Activated T-helper 1 cell treated with anti-CD3 and anti-CD28 coated beads, Interleukin-2, amount 50 U/mL, for 16 hours (primary cell): ENCODE results near the gene MIDN.
A peak's percentile ranks its signal among the peaks of the same experiment; 100 is the strongest.

Source experiments
- DNase-seq, 2 donors: peaks; one replicate each; pipeline ENCODE4 v3.0.0-alpha.2; 2020; ENCODE audit warnings: low read depth in 1 of 2, low spot score in 1 of 2

MIDN gene

GRCh38 chr19:1257475-1258162 is 9.2 kb downstream of the MIDN start:
- no peak for DNase-seq

- no peak for DNase-seq
These were observed 9.7 kb downstream of the MIDN start for GRCh38 chr19:1258163-1258492.

GRCh38 chr19:1258707-1259205 is 10.4 kb downstream of the MIDN start:
- no peak for DNase-seq

- DNase-seq: peak in 1 of 2 donors; percentile 46
These were observed 11.0 kb downstream of the MIDN start for GRCh38 chr19:1259206-1259875.

GRCh38 chr19:1259876-1260748 is 11.7 kb downstream of the MIDN start:
- DNase-seq: no peak

- DNase-seq: peak; percentile 91 to 98
These were observed 12.6 kb downstream of the MIDN start for GRCh38 chr19:1260749-1261537.

GRCh38 chr19:1261538-1261797 is 13.1 kb downstream of the MIDN start:
- DNase-seq: no peak

- no peak for DNase-seq
These were observed 13.6 kb downstream of the MIDN start for GRCh38 chr19:1261798-1262622.

- no peak for DNase-seq
These were observed 14.3 kb downstream of the MIDN start for GRCh38 chr19:1262623-1263123.

- no peak for DNase-seq
These were observed 14.8 kb downstream of the MIDN start for GRCh38 chr19:1263188-1263587.

GRCh38 chr19:1264801-1265614 is 16.6 kb downstream of the MIDN start:
- DNase-seq: no peak

GRCh38 chr19:1265615-1266128 is 17.3 kb downstream of the MIDN start:
- no peak for DNase-seq

- DNase-seq: peak; percentile 65 to 80
These were observed 17.9 kb downstream of the MIDN start for GRCh38 chr19:1266129-1266915.

GRCh38 chr19:1266916-1267476 is 18.6 kb downstream of the MIDN start:
- DNase-seq: peak; percentile 60 to 66

- DNase-seq: no peak
These were observed 19.3 kb downstream of the MIDN start for GRCh38 chr19:1267477-1268225.

GRCh38 chr19:1268226-1269064 is 20.1 kb downstream of the MIDN start:
- DNase-seq: no peak
